ENCODE results near the gene HCFC1.

HCFC1 gene

DNA sequence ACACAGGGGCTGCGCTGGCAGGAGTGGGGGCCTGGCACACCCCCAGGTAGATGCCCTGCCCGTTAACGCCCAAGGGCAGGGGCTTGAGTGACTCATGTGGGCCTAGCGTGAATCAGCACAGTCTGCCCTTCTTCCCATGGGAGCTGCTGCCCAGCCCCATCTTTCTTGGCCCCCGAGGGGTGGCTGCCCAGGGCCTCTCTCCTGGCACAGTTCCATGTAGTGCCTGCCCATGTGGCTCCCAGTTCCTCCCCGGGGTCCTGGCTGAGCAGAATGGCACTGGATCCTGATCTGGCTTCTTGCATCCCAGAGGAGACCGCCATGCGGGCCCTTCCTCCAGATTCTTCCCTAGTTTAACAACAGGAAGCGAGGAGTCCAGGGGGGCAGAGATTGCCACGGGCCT, 69.2 kb downstream of the HCFC1 start:
- no peak for DNase-seq (ENCODE audit: low spot score)

DNA sequence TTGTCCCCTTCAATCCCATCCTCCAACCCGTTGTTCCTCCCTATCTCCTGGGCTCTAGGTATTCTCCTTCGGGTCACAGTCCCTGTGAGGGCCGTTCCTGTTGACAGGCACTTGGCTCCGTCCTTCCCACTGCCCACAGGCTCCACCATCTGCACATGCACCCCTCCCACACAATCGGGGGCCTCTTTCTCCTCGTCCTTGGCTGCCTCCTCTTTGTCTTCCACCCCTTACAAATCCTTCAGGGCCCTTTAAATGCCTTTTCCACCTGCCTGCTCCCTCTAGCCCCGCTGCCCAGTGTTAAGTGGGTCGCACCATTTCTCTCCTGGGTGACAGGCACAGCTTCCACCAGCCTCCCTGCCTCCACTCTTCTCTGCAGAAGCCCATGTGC, 69.9 kb downstream of the HCFC1 start:
- no peak for DNase-seq (ENCODE audit: low spot score)

DNA sequence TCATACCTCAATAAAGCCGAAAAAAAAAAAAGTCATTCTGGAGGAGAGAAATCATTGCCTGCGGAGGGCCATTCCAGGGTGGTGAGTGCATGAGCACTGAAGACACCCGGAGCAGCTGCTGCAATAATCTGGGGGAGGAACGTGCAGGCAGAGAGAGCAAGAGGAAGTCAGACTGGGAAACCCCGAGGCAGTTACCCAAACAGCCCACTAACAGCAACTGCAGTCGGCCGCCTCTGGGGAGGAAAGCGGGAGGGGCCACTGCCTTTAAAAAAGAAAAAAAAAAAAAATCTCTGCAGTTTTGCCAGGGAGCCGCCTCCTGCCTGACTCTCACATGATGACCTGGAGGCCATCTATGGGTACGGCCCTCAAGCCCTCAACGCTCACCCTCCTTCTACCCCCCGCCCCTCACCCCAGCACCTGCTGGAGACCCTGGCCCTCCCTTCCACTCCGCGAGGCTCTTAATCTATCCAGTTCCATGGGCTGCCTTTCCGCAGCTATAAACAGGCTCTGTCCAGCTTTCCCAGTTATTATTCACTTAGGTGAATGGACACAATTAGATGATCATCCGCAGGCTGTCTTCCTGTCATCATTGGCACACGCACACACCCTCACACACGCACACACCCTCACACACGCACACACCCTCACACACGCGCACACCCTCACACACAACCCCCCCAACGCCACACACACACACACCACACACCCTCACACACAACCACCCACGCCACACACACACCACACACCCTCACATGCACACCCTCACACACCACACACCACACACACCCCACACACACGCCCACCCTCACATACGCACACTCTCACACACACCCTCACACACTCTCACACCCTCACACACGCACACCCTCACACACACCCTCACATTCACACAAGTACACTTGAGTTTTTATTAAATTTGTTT, 70.5 kb downstream of the HCFC1 start:
- DNase-seq (ENCODE audit: low spot score) = peak; percentile 91

- no peak for DNase-seq (ENCODE audit: low spot score)
Observed at GRCh38 chrX:153897899-153898298, 73.7 kb downstream of the HCFC1 start.
